ENCODE results near the gene KCNG3.

DNA sequence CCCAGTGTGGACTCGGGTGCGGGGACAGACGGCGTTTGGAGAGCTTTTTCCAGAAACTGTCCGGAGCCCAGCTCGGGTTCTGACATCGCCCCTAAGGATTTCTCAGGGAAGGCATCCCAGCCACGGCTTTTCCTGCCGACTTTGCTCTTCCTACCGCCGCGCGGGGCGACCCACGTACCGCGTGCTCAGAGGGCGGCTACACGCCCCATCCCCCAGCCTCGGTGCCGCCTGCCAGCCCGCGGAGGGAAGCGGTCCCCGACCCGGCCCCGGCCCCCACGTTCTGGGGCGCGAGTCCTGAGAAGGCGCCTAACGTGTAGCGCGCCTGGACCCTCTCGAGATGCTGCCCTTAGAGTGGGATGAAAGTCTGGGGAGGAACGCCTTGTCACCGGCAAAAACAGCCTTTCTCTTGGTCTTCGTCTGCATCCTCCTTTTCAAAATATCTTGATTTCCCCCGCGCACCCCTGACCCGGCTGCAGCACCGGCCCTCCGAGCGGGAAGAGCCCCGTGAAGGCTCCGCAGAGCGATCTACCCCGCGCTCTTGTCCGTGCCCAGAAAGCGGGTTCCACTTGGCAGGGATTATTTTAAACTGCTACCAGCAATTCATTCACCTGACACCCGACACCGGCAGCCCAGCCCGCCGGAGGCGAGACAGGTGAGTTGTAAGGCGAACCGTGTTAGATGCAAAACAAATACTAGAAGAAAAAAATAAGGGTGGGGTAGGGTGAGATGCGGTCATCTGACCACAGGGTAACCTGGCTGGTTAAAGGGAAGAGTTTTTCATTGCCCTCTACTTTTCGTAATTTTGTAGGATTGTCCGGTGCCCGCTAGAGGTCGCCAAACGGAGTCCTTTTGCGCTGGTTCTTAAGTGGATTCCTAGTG, 812 bp upstream of the KCNG3 start:
- no peak for TF ChIP-seq POLR2A (IDR thresholded peaks at IDR 0.05)
- TF ChIP-seq, protein P1, sequence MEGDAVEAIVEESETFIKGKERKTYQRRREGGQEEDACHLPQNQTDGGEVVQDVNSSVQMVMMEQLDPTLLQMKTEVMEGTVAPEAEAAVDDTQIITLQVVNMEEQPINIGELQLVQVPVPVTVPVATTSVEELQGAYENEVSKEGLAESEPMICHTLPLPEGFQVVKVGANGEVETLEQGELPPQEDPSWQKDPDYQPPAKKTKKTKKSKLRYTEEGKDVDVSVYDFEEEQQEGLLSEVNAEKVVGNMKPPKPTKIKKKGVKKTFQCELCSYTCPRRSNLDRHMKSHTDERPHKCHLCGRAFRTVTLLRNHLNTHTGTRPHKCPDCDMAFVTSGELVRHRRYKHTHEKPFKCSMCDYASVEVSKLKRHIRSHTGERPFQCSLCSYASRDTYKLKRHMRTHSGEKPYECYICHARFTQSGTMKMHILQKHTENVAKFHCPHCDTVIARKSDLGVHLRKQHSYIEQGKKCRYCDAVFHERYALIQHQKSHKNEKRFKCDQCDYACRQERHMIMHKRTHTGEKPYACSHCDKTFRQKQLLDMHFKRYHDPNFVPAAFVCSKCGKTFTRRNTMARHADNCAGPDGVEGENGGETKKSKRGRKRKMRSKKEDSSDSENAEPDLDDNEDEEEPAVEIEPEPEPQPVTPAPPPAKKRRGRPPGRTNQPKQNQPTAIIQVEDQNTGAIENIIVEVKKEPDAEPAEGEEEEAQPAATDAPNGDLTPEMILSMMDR (IDR thresholded peaks at IDR 0.05) = peak; percentile 68 to 87 (median 69)
- TF ChIP-seq EP300 (IDR thresholded peaks at IDR 0.05) = no peak
